AG09319 (cell line): ENCODE results near the gene ACACA.

Experiments
- DNase-seq: peaks from one replicate; pipeline ENCODE4 v3.0.0-alpha.2; 2010; ENCODE audit warnings: low read depth; ENCODE audit errors: extremely low read depth
- TF ChIP-seq, protein P1 (sequence below): IDR thresholded peaks from 2 replicates; pipeline ENCODE4 v1.5.1; 2011; ENCODE audit warnings: low read depth, mild to moderate bottlenecking, inconsistent platforms, low read length, moderate library complexity

Gene ACACA

DNA sequence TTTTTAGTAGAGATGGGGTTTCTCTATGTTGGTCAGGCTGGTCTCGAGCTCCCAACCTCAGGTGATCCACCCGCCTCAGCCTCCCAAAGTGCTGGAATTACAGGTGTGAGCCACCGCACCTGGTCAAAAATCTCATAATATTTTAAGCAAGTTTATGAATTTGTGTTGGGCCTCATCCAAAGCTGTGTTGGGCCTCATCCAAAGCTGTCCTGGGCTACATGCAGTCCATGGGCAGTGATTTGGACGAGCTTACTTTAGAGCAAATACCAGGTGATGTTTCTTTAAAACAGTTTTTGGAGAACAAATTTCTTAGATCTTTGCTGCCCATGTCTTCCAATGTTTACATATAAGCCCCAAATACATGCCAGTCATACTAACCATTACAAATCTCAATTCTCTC, 115.3 kb downstream of the ACACA start:
- no peak for DNase-seq
- TF ChIP-seq, protein P1, sequence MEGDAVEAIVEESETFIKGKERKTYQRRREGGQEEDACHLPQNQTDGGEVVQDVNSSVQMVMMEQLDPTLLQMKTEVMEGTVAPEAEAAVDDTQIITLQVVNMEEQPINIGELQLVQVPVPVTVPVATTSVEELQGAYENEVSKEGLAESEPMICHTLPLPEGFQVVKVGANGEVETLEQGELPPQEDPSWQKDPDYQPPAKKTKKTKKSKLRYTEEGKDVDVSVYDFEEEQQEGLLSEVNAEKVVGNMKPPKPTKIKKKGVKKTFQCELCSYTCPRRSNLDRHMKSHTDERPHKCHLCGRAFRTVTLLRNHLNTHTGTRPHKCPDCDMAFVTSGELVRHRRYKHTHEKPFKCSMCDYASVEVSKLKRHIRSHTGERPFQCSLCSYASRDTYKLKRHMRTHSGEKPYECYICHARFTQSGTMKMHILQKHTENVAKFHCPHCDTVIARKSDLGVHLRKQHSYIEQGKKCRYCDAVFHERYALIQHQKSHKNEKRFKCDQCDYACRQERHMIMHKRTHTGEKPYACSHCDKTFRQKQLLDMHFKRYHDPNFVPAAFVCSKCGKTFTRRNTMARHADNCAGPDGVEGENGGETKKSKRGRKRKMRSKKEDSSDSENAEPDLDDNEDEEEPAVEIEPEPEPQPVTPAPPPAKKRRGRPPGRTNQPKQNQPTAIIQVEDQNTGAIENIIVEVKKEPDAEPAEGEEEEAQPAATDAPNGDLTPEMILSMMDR: no peak

DNA sequence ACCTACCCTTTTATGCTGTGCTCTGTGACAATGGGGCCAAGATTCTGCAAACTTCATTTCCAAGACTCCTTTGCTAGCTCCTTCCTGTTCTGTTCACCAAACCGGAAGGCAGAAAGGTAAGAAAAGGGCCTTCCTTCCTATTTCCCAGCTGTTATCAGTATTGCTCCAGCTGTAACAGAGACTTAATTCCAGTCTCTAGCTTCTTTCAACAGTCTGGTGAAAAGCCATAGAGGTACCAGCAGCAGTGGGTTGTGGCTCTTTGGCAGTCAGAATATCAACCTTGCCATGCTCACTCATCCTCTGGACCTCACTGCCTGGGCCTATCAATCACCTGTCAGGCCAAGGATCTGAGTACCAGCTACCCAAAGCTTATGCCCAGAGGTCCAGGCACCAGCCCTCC, 120.2 kb downstream of the ACACA start:
- DNase-seq: no peak
- TF ChIP-seq, protein P1: no peak

GRCh38 chr17:37284191-37284590, 122.4 kb downstream of the ACACA start:
- TF ChIP-seq, protein P1: no peak
- no peak for DNase-seq

GRCh38 chr17:37283414-37283961, 123.1 kb downstream of the ACACA start:
- TF ChIP-seq, protein P1: no peak
- peak; percentile 49 for DNase-seq

DNA sequence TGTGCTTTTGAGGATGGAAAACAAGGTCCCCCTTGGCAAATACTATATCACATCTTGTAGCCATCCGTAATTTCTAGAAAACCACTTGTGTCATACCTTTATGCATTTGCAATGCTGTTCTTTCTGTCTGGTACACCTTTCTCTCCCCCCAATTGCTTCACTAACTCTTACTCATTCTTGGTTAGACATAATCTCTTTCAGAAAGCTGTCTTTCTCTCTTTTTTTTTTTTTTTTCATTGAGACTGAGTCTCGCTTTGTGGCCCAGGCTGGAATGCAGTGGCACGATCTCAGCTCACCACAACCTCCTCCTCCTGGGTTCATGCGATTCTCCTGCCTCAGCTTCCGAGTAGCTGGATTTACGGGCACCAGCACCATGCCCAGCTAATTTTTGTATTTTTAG, 125.8 kb downstream of the ACACA start:
- no peak for DNase-seq
- TF ChIP-seq, protein P1: no peak

- TF ChIP-seq, protein P1: no peak
- no peak for DNase-seq
Measured at GRCh38 chr17:37278247-37278894, 128.3 kb downstream of the ACACA start.

DNA sequence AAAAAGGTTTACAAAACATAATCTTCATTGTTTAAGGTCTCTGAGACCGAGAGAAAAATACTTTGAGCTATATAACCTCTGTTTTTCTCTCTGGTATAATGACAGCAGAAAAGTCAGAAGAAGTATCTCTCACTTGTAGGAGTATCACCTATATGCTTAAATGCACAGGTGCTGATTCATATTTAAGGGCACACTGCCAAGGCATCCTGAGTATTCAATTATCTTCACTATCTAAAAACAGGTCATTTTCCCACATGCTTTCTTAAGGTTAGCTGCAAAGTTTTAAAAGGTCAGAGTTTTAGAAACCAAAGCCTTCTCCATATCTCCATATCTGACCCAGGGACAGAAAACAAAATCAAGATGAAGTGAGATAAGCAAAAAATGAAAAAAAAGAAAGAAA, 130.2 kb downstream of the ACACA start:
- TF ChIP-seq, protein P1: no peak
- DNase-seq: no peak
